K562 (cell line): Measurements from ENCODE around the gene MYO3B. TPM values are rescaled to one million over a fixed set of nuclear protein-coding genes. Genes with fewer than 3 reads are reported as not detected.

ENCODE experiments used
- CEBPB ChIP-seq: fragments of 450-650 bp; IDR thresholded peaks from 2 replicates; pipeline ENCODE4 v1.6.1; 2016; ENCODE audit warnings: missing genetic modification characterization, missing compliant biosample characterization
- CREB1 ChIP-seq, 2 experiments: sonication (generic) in 1 of 2; formaldehyde crosslinking in 1 of 2; IDR thresholded peaks; 2 replicates each; pipeline versions ENCODE4 v1.6.1 to v1.8.0; 2012 to 2022; ENCODE audit warnings: inconsistent platforms in 1 of 2, mild to moderate bottlenecking in 1 of 2, missing genetic modification reagents in 1 of 2, moderate library complexity in 1 of 2
- CREM ChIP-seq: IDR thresholded peaks from 2 replicates; pipeline ENCODE4 v1.6.1; 2014; ENCODE audit warnings: antibody characterized with exemption, low read depth
- EP400 ChIP-seq: fragments of 450-650 bp; IDR thresholded peaks from 2 replicates; pipeline ENCODE4 v1.6.1; 2017; ENCODE audit warnings: antibody characterized with exemption, mild to moderate bottlenecking, moderate library complexity
- ETV1 ChIP-seq: fragments of 450-650 bp; conservative IDR thresholded peaks from 2 replicates; pipeline ENCODE4 v1.6.1; 2016; ENCODE audit warnings: missing genetic modification characterization, control low read depth, low read depth, missing compliant biosample characterization
- HEY1 ChIP-seq: fragments of 250-450 bp; sonication (Bioruptor Pico); IDR thresholded peaks from 2 replicates; pipeline ENCODE4 v1.5.0; 2020; ENCODE audit warnings: mild to moderate bottlenecking, moderate library complexity, borderline replicate concordance
- HLTF ChIP-seq: fragments of 450-650 bp; IDR thresholded peaks from 2 replicates; pipeline ENCODE4 v1.6.1; 2016
- HNRNPL ChIP-seq: fragments of 200-400 bp; formaldehyde crosslinking; IDR thresholded peaks from 2 replicates; pipeline ENCODE4 v1.6.1; 2017; ENCODE audit warnings: low read depth, mild to moderate bottlenecking, low read length
- MBD2 ChIP-seq: sonication (generic); IDR thresholded peaks from 2 replicates; pipeline ENCODE4 v1.6.1; 2016; ENCODE audit warnings: low read depth, borderline replicate concordance
- MEF2A ChIP-seq: IDR thresholded peaks from 2 replicates; pipeline ENCODE4 v1.6.1; 2011; ENCODE audit warnings: low read depth, mild to moderate bottlenecking, low read length, moderate library complexity; ENCODE audit not compliant: control insufficient read depth
- MTF1 ChIP-seq: fragments of 250-450 bp; sonication (Bioruptor Pico); IDR thresholded peaks from 2 replicates; pipeline ENCODE4 v1.9.0; 2021; ENCODE audit warnings: moderate library complexity, mild to moderate bottlenecking, inconsistent platforms, borderline replicate concordance
- MYC ChIP-seq, 2 experiments: fragments of 250-450 bp in 1 of 2; sonication (Bioruptor Pico) in 1 of 2; IDR thresholded peaks; 2 replicates each; pipeline versions ENCODE4 v1.5.1 to v1.6.1; 2012 to 2021; ENCODE audit warnings: low read depth in 2 of 2, borderline replicate concordance in 1 of 2, improper control_type of control experiment in 1 of 2, low read length in 1 of 2, mild to moderate bottlenecking in 1 of 2, moderate library complexity in 1 of 2
- POLR2G ChIP-seq: fragments of 200-400 bp; formaldehyde crosslinking; IDR thresholded peaks from 2 replicates; pipeline ENCODE4 v1.6.1; 2017; ENCODE audit warnings: low read depth, mild to moderate bottlenecking, antibody characterized with exemption, low read length, moderate library complexity
- RBM39 ChIP-seq: fragments of 200-400 bp; formaldehyde crosslinking; optimal IDR thresholded peaks from 2 replicates; pipeline ENCODE3; 2018; ENCODE audit warnings: low read depth, low read length
- STAT5A ChIP-seq: IDR thresholded peaks from 2 replicates; pipeline ENCODE4 v1.6.1; 2012; ENCODE audit warnings: low read length, inconsistent platforms, borderline replicate concordance
- TGIF2 ChIP-seq: sonication (generic); formaldehyde crosslinking; IDR thresholded peaks from 2 replicates; pipeline ENCODE4 v1.8.1; 2022; ENCODE audit warnings: mild to moderate bottlenecking, missing genetic modification reagents, moderate library complexity
- ZNF175 ChIP-seq: fragments of 200-800 bp; sonication (Bioruptor generic); IDR thresholded peaks from 2 replicates; pipeline ENCODE4 v1.6.1; 2016; ENCODE audit warnings: low read depth, mild to moderate bottlenecking, missing genetic modification characterization, missing compliant biosample characterization
- ZNF184 ChIP-seq: sonication (generic); formaldehyde crosslinking; IDR thresholded peaks from 2 replicates; pipeline ENCODE4 v1.5.0; 2020; ENCODE audit warnings: missing genetic modification reagents
- ZNF324 ChIP-seq: fragments of 250-450 bp; sonication (Bioruptor Pico); IDR thresholded peaks from 2 replicates; pipeline ENCODE4 v1.4.0; 2020; ENCODE audit warnings: mild to moderate bottlenecking
- ZNF408 ChIP-seq: fragments of 250-450 bp; sonication (Bioruptor Pico); IDR thresholded peaks from 2 replicates; pipeline ENCODE4 v1.4.0; 2020; ENCODE audit warnings: low read depth, mild to moderate bottlenecking, moderate library complexity
- ZNF699 ChIP-seq: fragments of 250-450 bp; sonication (Bioruptor Pico); IDR thresholded peaks from 2 replicates; pipeline ENCODE4 v1.8.0; 2021; ENCODE audit warnings: mild to moderate bottlenecking, moderate library complexity; ENCODE audit not compliant: insufficient replicate concordance
- ZSCAN32 ChIP-seq: fragments of 450-650 bp; formaldehyde crosslinking; IDR thresholded peaks from 2 replicates; pipeline ENCODE4 v1.4.0; 2020; ENCODE audit warnings: mild to moderate bottlenecking, moderate library complexity
- polyA plus RNA-seq, 8 experiments: library from polyadenylated mRNA; depleted of rRNA in 4 of 8; stranded (reverse) in 5 of 8; unstranded in 3 of 8; fragments of >200 nt; fragmentation: Nextera tagmentation in 2 of 8; fragmentation: Illumina TruSeq in 1 of 8; extraction: Ambion mirVana in 2 of 8; extraction: Trizol in 1 of 8; gene quantifications; 2 replicates each; pipeline versions ENCODE4 v1.2.1 to v1.2.3, GENCODE V29; 2011 to 2014; ENCODE audit warnings: inconsistent platforms in 1 of 8, missing spikeins in 1 of 8
- total RNA-seq, 7 experiments: library from RNA; depleted of rRNA in 6 of 7; stranded (reverse); fragments of >200 nt in 6 of 7; fragmentation: Illumina TruSeq in 2 of 7; extraction: Trizol in 2 of 7; gene quantifications; 2 replicates each; pipeline versions ENCODE4 v1.2.1 to v1.2.3, GENCODE V29; 2011 to 2021; ENCODE audit warnings: low replicate concordance in 1 of 7
- TF ChIP-seq, protein P1 (sequence below): fragments of 450-650 bp; IDR thresholded peaks from 2 replicates; pipeline ENCODE4 v1.6.1; 2016; ENCODE audit warnings: antibody characterized with exemption
- TF ChIP-seq, protein P2 (sequence below): fragments of 450-650 bp; IDR thresholded peaks from 2 replicates; pipeline ENCODE4 v1.7.1; 2018; ENCODE audit warnings: mild to moderate bottlenecking, low read depth; ENCODE audit not compliant: partially characterized antibody

MYO3B gene
- total and polyA plus RNA-seq, 9 of the 15 experiments (the other 6 are each of a cell fraction or from before 2014, with no cell fraction given), result 2.7 to 6.5 (median 3.6) TPM

DNA sequence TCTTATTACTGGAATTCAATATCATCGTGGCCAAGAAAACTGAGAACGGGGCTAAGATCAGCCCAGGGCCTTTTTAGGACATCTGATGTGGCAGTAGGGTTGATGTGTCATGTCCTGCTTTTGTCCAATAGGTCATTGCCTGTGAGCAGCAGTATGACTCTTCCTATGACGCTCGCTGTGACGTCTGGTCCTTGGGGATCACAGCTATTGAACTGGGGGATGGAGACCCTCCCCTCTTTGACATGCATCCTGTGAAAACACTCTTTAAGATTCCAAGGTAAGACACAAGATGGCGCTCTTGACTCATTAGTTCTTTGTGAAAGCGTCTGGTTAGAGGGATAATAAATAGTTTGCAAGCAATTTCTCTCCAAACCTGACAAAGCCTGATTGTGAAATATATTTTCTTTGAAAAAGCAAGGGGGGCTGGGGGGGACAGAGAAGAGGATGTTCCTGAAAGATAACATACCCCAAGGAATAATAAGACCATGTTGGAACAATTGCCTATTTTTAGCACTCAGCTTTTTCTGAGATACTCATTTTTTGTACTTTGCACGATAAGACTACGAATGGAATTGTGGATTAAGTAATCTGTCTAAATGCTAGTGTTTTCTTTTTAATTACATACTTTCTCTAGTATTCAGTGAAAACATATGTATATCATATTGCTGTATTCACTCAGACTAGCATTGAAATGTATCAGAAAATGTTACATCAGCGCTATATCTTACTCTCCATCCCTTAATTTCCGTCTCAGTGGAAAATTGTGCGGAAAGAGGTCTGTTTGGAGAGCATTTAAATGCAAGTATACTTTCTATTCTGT is 58.1 kb downstream of the MYO3B start (continued):
- TF ChIP-seq ETV1 (tag) (peak; percentile 64), HNRNPL (no peak), STAT5A (peak; percentile 70), EP400 (no peak), ZNF324 (0 out of 2 replicates have a peak, but pooled peaks have one; percentile 14), RBM39 (no peak), CEBPB (tag) (peak; percentile 100), ZNF408 (CRISPR knock-in tag) (no peak), HLTF (no peak), CREM (peak; percentile 84), TGIF2 (no peak), MTF1 (no peak), ZNF175 (peak; percentile 64; the same call in 1 of the 2 replicates), MEF2A (peak; percentile 89), ZNF699 (CRISPR knock-in tag) (no peak), ZSCAN32 (CRISPR knock-in tag) (no peak), MYC (IDR thresholded peaks at IDR 0.05; ENCODE audit: low read depth, low read length) (0 out of 2 replicates have a peak, but pooled peaks have one; percentile 45), MYC (CRISPR knock-in tag; IDR thresholded peaks at IDR 0.05; ENCODE audit: borderline replicate concordance, low read depth) (no peak), POLR2G (no peak), MBD2 (peak; percentile 43; the same call in 1 of the 2 replicates), ZNF184 (CRISPR knock-in tag) (no peak), CREB1 (IDR thresholded peaks at IDR 0.05) (peak; percentile 89), CREB1 (CRISPR knock-in tag; IDR thresholded peaks at IDR 0.05) (peak; percentile 60; the same call in 1 of the 2 replicates), HEY1 (peak; percentile 31)
- TF ChIP-seq, protein P1, sequence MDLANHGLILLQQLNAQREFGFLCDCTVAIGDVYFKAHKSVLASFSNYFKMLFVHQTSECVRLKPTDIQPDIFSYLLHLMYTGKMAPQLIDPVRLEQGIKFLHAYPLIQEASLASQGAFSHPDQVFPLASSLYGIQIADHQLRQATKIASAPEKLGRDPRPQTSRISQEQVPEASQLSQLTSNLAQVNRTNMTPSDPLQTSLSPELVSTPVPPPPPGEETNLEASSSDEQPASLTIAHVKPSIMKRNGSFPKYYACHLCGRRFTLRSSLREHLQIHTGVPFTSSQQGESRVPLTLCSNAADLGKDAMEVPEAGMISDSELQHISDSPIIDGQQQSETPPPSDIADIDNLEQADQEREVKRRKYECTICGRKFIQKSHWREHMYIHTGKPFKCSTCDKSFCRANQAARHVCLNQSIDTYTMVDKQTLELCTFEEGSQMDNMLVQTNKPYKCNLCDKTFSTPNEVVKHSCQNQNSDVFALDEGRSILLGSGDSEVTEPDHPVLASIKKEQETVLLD, result no peak; the same call in 1 of the 2 replicates
- TF ChIP-seq, protein P2, sequence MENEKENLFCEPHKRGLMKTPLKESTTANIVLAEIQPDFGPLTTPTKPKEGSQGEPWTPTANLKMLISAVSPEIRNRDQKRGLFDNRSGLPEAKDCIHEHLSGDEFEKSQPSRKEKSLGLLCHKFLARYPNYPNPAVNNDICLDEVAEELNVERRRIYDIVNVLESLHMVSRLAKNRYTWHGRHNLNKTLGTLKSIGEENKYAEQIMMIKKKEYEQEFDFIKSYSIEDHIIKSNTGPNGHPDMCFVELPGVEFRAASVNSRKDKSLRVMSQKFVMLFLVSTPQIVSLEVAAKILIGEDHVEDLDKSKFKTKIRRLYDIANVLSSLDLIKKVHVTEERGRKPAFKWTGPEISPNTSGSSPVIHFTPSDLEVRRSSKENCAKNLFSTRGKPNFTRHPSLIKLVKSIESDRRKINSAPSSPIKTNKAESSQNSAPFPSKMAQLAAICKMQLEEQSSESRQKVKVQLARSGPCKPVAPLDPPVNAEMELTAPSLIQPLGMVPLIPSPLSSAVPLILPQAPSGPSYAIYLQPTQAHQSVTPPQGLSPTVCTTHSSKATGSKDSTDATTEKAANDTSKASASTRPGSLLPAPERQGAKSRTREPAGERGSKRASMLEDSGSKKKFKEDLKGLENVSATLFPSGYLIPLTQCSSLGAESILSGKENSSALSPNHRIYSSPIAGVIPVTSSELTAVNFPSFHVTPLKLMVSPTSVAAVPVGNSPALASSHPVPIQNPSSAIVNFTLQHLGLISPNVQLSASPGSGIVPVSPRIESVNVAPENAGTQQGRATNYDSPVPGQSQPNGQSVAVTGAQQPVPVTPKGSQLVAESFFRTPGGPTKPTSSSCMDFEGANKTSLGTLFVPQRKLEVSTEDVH, result peak; percentile 64
